ENCODE measurements around the gene TJP1.
"Not testable (repeated sequence)": the region's sequence is repeated elsewhere in the genome, so short reads cannot be mapped to it uniquely, and the experiment has no call there.

The TJP1 gene

GRCh38 chr15:29753506-29753905 is 68.8 kb downstream of the TJP1 start:
- no peak for DNase-seq (ENCODE audit: low read depth)

GRCh38 chr15:29750754-29751153 is 71.5 kb downstream of the TJP1 start:
- peak; percentile 9 for DNase-seq (ENCODE audit: low read depth)

GRCh38 chr15:29749365-29750086 is 72.7 kb downstream of the TJP1 start:
- DNase-seq (ENCODE audit: low read depth), result no peak

DNA sequence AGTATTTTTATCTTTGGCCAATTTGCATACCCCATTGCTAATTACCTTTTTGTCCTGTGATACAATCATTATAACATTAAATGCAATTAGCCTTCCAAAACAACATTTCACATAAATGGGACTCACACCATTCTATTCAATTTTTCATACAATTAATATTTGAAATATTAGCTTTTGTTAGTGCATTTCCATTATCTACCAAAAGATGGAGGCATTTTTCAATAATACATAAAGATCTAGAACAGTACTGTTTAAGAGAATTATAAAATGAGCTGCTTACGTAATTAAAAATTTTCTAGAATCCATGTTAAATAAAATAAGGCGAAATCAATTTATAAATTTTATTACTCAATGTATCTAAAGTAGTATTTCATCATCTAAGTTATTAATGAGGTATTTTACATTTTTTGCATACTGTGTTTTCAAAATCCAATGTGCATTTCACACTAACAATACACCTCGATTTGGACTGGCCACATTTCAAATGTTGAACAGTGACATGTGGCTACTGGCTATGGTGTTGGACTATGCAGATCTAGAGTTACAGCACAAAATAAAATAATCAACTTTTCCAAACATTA is 74.3 kb downstream of the TJP1 start:
- DNase-seq (ENCODE audit: low read depth), result peak; percentile 13

DNA sequence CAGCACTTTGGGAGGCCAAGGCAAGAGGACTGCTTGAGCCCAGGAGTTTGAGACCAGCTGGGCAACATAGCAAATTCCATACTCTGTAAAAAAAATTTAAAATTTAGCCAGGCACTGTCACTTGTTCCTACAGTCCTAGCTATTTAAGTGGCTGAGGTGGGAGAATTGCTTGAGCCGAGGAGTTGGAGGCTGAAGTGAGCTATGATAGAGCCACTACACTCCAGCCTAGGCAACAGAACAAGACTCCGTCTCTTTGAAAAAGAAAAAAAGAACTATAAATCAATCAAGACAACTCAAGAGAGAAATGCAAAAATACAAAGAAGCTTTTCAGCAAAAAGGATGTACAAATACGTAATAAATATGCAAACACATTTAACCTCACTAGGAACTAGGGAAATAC is 78.8 kb downstream of the TJP1 start:
- DNase-seq (ENCODE audit: low read depth), result no peak

DNA sequence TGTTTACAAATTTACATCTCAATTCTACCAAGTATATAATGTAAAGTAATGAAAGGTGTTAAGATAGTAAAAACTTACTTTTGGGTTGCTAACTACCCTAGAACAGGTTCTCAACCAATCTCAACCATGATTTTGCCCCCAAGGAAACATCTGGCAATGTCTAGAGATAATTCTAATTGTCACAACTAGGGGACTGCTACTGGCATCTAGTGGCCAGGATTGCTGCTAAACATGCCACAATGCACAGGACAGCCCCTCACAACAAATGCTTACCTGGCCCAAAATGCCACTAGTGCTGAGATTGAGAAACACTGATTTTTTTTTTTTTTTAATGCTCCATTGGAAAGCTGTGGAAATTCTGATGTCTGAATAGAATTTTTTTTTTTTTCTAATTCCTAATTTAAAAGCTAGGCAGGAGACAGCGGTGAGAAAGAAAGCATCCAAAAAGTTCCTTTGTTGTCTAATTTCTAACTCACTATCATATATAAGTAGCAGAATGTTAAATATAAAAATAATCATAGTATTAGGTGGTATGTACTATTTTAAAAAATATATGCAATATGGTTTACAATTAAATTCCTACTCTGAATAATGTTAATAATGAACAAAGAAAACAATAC is 81.5 kb downstream of the TJP1 start:
- no peak for DNase-seq (ENCODE audit: low read depth)

- DNase-seq (ENCODE audit: low read depth), result no peak
These were observed 85.6 kb downstream of the TJP1 start for GRCh38 chr15:29736744-29737020.

DNA sequence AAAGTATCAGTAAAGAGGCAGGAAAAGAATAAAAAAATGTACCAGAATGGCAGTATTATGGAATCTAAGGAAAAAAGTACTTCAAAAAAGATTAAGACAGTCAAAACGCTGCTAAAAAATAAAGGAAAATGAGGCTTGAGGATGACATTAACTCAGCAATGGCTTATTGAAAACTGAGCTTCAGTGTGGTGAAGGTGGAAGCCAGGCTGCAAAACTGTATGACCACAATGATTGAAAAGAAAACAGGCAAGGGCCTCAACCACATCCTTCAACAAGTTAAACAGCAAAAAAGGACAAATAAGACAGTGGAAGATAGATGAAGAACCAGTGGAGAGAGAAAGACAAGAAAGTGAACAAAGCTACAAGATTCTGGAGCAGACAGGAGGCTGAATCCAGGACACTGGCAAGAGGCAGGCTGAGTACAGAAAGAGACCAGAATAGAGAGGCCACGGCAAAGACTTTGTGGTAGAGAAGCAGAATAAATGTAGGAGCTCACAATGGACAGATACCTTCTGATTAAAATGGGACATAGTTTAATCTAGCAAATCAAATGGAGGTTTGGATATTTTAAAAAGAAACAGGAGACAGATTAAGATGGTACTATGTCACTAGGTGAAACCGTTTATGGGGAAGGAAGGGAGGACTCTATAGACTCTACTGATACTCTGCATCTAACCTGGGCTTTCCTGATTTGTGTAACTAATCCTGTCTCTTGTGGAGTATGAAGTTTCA is 86.1 kb downstream of the TJP1 start:
- DNase-seq (ENCODE audit: low read depth), result no peak

GRCh38 chr15:29734917-29735572 is 87.2 kb downstream of the TJP1 start:
- DNase-seq (ENCODE audit: low read depth), result no peak

GRCh38 chr15:29731865-29732264 is 90.4 kb downstream of the TJP1 start:
- DNase-seq (ENCODE audit: low read depth), result peak; percentile 15

DNA sequence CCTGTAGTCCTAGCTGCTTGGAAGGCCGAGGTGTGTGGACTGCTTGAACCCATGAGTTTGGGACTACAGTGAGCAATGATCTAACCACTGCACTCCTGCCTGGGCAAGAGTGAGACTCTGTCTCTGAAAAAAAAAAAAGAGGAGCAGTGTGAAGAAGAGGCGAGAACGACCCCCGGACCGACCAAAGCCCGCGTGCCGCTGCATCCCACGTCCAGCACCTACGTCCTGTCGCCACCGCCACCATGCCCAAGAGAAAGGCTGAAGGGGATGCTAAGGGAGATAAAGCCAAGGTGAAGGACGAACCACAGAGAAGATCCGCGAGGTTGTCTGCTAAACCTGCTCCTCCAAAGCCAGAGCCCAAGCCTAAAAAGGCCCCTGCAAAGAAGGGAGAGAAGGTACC is 91.8 kb downstream of the TJP1 start:
- not testable (repeated sequence) for DNase-seq (ENCODE audit: low read depth)

- DNase-seq (ENCODE audit: low read depth), result no peak
These were observed 93.8 kb downstream of the TJP1 start for GRCh38 chr15:29728418-29728817.

DNA sequence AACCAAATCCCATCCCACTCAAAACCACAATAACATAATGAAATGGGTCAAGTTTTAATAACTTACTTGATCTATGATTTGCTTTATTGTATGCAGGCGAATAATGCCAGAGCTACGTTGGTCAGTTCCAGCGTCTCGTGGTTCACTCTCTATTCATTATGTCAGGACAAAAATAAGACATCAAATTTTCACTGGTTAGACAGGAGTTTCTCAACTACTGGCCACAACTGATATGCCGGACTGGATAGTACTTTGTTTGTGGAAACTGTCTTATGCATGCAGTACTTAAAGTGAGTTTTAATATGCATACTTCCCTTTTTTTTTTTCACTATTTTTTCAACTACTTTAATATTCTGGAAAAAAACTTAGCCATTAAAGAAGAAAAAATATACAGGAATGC is 94.4 kb downstream of the TJP1 start:
- no peak for DNase-seq (ENCODE audit: low read depth)

DNA sequence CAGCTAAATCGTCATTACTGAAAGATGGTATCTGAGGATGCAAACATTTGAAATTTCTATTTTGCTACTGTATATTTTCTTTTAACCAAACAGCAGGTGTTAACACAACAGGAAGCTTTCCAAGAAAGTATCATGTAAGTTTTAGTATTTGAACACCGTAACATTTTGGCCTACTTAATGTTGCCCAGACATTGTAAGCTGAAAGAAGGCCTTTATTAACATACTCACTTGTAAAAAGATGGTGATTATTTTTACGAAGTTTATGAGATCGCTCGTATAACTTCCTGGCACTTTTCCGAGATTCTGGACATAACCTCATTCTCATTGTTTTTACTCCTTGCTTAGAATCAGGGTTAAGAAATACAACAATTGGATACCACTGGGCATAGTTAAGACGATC is 95.7 kb downstream of the TJP1 start:
- no peak for DNase-seq (ENCODE audit: low read depth)

GRCh38 chr15:29724026-29724425 is 98.2 kb downstream of the TJP1 start:
- no peak for DNase-seq (ENCODE audit: low read depth)

- no peak for DNase-seq (ENCODE audit: low read depth)
These were observed 108.5 kb downstream of the TJP1 start for GRCh38 chr15:29713784-29714183.

GRCh38 chr15:29712149-29712885 is 110.0 kb downstream of the TJP1 start:
- DNase-seq (ENCODE audit: low read depth), result no peak

DNA sequence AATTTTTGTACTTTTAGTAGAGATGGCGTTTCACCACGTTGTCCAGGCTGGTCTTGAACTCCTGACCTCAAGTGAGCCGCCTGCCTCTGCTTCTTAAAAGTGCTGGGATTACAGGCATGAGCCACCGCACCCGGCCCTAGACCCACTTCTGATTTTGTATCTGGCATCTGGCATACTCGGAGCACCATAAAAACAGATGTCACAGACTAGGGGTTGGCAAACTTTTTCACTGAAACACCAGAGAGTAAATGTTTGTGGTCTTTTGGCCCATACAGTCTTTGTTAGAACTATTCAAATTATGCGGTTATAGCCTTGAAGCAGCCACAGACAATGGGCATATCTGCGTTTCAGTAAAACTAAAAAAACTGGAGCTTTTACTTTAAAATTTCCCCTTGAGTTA is 110.7 kb downstream of the TJP1 start:
- DNase-seq (ENCODE audit: low read depth), result peak; percentile 14

- DNase-seq (ENCODE audit: low read depth), result no peak
These were observed 113.7 kb downstream of the TJP1 start for GRCh38 chr15:29708519-29708918.

DNA sequence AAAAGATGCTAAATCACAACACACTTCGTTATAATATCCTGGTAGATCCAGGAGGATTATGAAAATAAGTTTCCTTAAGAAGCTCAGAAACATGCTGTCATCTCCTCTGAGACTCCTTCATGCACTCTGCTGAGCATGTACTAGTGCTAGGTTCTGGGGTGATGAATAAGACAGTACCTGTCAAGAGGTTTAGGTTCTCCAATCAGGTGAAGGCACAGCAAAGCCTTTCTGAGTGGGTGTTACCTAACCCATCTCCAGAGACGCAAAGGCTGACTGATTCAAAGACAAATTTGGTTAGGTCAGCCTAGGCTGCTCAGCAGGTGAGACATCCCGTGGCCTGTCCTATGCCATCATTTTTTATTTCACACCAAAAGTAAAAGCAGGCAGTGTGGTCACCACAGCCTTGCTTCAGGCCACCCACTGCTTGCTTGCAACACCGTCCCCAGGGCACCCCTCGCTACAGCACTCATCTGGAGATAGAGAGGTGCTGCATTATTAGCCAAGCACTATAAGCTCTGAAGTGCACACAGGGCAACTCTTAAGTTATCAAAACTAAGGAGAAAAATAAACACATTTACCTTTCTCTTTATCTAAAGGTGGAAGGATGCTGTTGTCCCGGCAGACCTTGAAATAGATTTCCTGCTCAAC is 117.2 kb downstream of the TJP1 start:
- DNase-seq (ENCODE audit: low read depth), result no peak

DNA sequence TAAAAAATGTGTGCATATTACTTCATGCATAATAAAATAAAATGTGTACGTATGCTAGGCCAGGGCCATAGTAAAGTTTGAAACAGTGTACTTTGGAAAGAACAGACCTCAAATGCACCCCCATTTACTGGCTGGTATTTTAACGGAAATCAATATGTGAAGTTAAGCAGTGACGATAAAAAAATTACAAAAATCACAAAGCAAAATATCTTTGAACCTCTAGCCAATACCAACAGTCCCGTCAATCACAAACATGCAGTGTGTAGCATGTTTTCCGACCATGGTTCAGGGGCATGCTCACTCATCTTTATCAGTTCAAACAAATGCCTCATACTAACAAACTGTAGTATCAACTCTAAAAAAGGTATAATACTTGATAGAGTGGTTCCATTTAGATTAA is 121.1 kb downstream of the TJP1 start:
- DNase-seq (ENCODE audit: low read depth), result no peak

All from fibroblast of gingiva (primary cell).